ENCODE results near the gene CPNE5. TPM values are rescaled to one million over a fixed set of nuclear protein-coding genes. Genes with fewer than 3 reads are reported as not detected.

The CPNE5 gene
- total RNA-seq, 2 experiments from 2014 or later: 0.79 to 0.94 TPM

DNA sequence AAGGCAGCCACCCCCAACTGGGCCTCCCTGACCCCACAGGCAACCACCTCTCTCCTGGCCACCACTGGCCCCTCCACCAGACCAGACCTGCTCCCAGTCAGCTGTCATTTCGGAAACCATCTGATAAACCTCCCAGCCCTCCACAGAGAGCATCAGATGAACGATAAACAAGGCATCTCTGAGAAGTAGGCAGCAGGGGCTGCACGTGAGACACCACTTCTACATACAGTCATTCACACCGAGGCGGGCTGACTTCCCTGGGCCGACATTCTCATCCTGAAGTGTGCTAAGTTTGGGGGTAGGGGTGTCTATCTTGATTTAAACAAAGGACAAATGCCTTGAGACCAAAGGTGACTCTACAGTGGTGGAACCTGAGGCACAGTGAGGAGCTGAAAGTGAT is 13.8 kb downstream of the CPNE5 start:
- no peaks in the 10 kb centered on the region for H3K36me3 Mint-ChIP-seq
- no peak overlapping the region for H3K27ac Mint-ChIP-seq
- DNase-seq: no peak
- H3K27me3 Mint-ChIP-seq: peaks cover 8% of the 10 kb centered on the region
- no peaks in the 10 kb centered on the region for H3K9me3 Mint-ChIP-seq (ENCODE audit: low read depth)
- H3K4me3 Mint-ChIP-seq: no peak overlapping the region
- ATAC-seq: no peak
- H3K4me1 Mint-ChIP-seq: peaks cover 27% of the 10 kb centered on the region
- CTCF ChIA-PET: interaction anchor here (0.7 to 1.8 kb wide), 3 partner anchors 24 to 66 kb away, joined by 3 to 4 read pairs (median 4); no protein-coding TSS in a partner anchor

DNA sequence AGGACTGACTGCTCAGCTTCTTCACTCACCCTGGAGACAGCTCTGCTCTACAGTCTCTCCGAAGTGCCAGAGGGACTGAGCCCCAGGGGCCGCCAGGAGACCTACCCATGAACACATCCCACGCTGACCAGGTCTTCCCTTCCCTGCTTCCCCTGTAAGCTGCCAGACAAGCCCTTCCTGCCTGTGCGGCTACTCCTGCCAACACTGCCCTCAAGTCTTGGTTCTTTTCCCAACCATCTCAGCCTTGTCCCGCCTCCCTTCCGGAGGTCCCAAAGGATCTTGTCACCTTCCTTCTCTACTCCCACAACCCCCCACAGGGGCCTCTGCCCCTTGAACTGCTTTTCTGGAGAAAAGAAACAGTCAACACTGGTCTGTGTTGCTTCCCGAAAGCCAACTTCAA is 15.0 kb downstream of the CPNE5 start:
- Mint-ChIP-seq H3K27ac (no peak overlapping the region), H3K4me1 (peaks cover 27% of the 10 kb centered on the region), H3K9me3 (ENCODE audit: low read depth) (no peaks in the 10 kb centered on the region), H3K4me3 (no peak overlapping the region), H3K27me3 (peaks cover 6% of the 10 kb centered on the region), H3K36me3 (no peaks in the 10 kb centered on the region)
- ATAC-seq: no peak
- CTCF ChIA-PET: interaction anchor here (1.1 to 1.8 kb wide), 2 partner anchors 25 to 42 kb away, joined by 4 read pairs; no protein-coding TSS in a partner anchor
- DNase-seq: no peak

DNA sequence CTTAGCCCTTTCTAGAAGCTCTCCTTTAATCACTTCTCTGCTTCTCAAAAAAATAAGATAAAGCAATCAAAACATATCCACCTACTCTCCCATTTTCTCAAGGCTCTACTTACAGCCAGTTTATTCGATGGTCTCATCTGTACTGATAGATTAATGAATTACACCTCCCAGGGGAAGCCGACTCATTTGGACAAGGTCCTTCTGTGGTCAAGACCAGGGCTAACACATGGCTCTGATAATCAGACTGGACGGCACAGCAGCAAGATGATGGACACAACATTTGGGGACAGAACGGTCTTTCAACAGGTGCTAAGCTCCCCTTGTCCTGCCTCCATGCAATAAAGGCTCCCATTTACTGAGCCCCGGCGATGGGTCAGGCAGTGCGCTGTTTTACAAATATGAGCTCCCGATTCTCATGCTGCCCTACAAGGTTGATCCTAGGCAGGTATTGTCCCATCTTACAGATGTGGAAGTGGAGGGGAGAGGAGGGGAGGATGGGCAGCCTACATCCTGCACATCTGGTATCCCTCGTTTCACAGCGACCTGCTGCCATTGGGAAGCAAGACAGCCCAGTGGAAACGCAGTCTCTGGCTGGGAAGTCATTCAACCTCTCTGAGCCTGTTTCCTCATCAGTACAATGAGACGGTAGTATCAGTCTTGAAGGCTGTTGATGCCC is 15.7 kb downstream of the CPNE5 start:
- no peak overlapping the region for H3K27ac Mint-ChIP-seq
- H3K9me3 Mint-ChIP-seq (ENCODE audit: low read depth): no peaks in the 10 kb centered on the region
- H3K27me3 Mint-ChIP-seq: peaks cover 6% of the 10 kb centered on the region
- H3K4me1 Mint-ChIP-seq: peaks cover 27% of the 10 kb centered on the region
- CTCF ChIA-PET: no interaction called here
- DNase-seq (no peak), ATAC-seq (no peak)
- no peaks in the 10 kb centered on the region for H3K36me3 Mint-ChIP-seq
- H3K4me3 Mint-ChIP-seq: no peak overlapping the region

DNA sequence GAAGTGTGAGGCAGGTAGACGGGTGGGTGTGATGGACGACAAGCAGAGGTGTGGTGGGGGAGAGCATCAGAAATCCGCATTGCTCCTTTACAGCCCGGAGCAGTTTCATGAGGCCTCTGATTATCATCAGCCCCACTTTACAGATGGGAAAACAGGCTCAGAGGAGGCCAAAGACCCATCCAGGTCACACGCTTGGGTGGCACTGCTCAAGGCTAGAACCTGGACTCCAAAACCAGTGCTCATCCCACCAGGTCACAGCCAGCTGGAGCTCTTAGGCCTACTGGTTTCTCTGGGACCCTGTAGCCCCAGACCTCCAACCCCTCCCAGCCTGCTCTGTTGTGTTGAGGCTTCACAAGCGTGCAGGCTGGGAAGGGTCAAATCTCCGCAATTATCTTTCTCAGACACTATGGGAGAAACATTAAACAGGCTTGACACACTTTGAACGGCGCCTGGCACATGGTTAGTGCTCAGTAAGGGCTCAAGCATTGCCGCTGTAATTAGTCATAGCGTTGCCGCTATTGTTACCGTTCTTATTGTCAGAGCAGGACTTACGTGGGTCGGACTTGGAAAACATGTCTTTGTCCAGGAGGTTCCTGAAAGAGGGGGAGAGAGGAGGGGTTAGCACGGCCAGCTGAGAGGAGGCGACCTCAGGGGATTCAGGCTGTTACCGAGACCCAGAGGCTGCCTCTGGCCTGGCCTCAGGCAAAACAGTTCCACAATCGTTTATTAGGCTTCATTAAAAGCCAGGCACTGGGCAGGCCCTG is 16.6 kb downstream of the CPNE5 start:
- H3K27ac Mint-ChIP-seq: no peak overlapping the region
- no peaks in the 10 kb centered on the region for H3K9me3 Mint-ChIP-seq (ENCODE audit: low read depth)
- peaks cover 23% of the 10 kb centered on the region for H3K4me1 Mint-ChIP-seq
- ATAC-seq (no peak), DNase-seq (no peak)
- H3K36me3 Mint-ChIP-seq: no peaks in the 10 kb centered on the region
- peaks cover 6% of the 10 kb centered on the region for H3K27me3 Mint-ChIP-seq
- H3K4me3 Mint-ChIP-seq: no peak overlapping the region
- CTCF ChIA-PET: no interaction called here

DNA sequence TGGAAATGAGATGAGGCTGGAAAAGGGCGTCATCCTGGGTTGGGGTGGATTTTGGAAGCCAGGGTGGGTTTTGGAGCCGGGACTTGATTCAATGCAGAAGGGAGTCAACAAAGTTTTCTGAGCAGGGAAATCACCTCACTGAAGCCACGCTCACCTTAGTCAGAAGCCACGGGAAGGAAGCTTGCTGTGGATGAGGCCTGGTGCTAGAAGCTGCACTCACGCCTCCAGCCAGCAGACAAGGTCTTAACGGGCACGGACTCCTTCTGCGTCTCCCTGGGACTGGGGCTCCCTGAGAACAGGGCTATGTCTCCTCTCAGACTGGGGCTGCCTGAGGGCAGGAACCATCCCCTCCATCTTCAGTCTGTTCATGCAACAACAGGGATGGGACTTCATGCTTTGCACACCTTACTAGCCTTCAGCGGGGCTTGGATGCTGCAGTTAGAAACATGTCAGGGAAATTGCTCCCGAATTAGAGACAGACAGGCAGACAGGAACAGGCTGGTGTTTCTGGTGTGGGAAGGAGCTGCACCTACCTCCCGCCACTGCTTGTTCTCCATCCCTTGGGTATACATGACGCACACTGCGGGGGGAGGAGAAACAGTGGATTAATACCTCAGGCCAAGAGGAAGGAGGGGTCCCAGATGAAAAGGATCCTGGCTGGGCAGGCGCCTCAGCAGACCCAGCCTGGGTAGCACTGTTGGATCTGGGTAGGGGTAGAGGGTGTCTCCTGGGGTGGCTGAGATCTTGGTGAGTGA is 17.5 kb downstream of the CPNE5 start:
- no peaks in the 10 kb centered on the region for H3K27me3 Mint-ChIP-seq
- ATAC-seq (peak; percentile 42), DNase-seq (peak; percentile 50)
- H3K27ac Mint-ChIP-seq: no peak overlapping the region
- H3K9me3 Mint-ChIP-seq (ENCODE audit: low read depth): no peaks in the 10 kb centered on the region
- H3K36me3 Mint-ChIP-seq: no peaks in the 10 kb centered on the region
- peaks cover 14% of the 10 kb centered on the region for H3K4me1 Mint-ChIP-seq
- CTCF ChIA-PET: no interaction called here
- H3K4me3 Mint-ChIP-seq: no peak overlapping the region

DNA sequence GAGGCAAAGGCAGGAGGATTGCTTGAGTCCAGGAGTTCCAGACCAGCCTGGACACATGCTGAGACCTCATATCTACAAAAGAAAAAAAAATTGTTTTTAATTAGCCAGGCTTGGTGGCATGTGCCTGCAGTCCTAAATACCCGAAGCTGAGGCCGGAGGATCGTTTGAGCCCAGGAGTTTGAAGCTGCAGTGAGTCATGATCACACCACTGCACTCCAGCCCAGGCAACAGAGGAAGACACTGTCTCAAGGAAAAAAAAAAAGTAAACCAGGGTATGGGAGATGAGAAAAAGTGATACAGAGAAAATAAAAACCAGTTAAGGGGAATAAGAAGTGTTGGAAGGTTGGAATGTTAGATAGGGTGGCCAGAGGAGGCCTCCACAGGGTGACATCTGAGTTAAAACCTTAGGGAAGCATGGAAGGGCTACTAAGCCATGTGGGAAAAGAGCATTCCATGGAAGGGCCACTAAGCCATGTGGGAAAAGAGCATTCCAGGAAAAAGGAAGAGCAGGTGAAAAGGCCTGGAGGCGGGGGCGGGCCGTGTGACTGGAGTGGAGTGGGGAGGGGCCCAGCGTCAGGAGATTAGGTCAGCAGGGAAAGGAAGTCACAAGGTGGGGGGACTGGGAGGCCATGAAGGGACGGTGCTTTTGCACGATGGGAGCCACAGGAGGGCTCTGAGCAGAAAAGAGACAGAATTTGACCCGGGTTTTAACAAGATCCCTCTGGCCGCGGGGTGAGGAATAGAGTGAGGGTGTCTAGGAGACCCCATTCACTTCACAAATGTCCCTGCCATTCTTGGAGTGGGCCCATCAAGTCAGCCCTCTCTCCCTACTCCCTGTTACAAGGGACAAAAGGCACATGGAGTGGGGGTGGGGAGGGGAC is 18.3 kb downstream of the CPNE5 start:
- Mint-ChIP-seq H3K4me3 (no peak overlapping the region), H3K27me3 (no peaks in the 10 kb centered on the region), H3K4me1 (peaks cover 14% of the 10 kb centered on the region), H3K9me3 (ENCODE audit: low read depth) (no peaks in the 10 kb centered on the region), H3K27ac (no peak overlapping the region), H3K36me3 (no peaks in the 10 kb centered on the region)
- DNase-seq (no peak), ATAC-seq (no peak)
- CTCF ChIA-PET: no interaction called here

DNA sequence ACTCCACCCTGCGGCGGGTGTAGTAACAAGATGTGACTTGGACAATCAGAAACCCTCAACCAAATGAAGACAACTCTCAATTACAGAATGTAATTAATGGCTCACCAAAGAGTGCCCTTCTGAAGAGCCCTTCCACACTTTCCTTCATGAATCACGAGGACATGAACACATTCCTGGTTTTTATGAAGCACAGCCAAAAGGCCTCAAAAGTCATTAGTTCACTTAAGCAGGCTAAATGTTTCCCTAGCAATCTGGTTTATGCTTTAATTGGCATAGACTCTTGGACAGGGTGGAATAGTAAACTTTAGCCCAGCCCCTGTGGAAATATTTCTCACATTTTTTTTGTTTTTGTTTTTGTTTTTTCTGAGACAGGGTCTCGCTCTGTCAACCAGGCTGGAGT is 20.5 kb downstream of the CPNE5 start:
- Mint-ChIP-seq H3K36me3 (no peaks in the 10 kb centered on the region), H3K9me3 (ENCODE audit: low read depth) (no peaks in the 10 kb centered on the region), H3K4me3 (no peak overlapping the region), H3K27me3 (peaks cover 5% of the 10 kb centered on the region), H3K4me1 (peaks cover 14% of the 10 kb centered on the region), H3K27ac (no peak overlapping the region)
- DNase-seq (no peak), ATAC-seq (no peak)
- CTCF ChIA-PET: no interaction called here

DNA sequence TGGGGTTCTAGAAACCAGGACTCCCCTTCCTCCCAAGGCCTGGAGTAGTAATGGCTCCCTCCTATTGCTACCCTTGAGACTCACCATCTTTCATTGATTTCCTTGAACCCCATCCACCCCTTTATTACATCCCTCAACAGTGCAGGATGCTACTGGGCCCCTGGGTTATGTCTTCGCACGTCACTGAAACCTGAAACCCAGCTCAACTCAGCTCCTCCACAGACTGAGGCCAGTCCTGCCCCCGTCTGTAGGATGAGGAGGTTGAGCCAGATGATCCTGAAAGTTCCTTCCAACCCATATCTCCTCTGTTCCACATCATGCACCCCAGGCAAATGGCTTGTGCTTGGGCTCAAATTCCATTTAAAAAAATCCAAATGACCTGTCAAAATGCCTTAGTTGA is 21.4 kb downstream of the CPNE5 start:
- Mint-ChIP-seq H3K9me3 (ENCODE audit: low read depth) (no peaks in the 10 kb centered on the region), H3K27me3 (peaks cover 6% of the 10 kb centered on the region), H3K36me3 (no peaks in the 10 kb centered on the region), H3K27ac (no peak overlapping the region), H3K4me1 (peaks cover 14% of the 10 kb centered on the region), H3K4me3 (no peak overlapping the region)
- ATAC-seq (no peak), DNase-seq (no peak)
- CTCF ChIA-PET: interaction anchor here (0.6 to 1.5 kb wide), 2 partner anchors 202 to 1253 kb away, joined by 3 to 4 read pairs; no protein-coding TSS in a partner anchor

DNA sequence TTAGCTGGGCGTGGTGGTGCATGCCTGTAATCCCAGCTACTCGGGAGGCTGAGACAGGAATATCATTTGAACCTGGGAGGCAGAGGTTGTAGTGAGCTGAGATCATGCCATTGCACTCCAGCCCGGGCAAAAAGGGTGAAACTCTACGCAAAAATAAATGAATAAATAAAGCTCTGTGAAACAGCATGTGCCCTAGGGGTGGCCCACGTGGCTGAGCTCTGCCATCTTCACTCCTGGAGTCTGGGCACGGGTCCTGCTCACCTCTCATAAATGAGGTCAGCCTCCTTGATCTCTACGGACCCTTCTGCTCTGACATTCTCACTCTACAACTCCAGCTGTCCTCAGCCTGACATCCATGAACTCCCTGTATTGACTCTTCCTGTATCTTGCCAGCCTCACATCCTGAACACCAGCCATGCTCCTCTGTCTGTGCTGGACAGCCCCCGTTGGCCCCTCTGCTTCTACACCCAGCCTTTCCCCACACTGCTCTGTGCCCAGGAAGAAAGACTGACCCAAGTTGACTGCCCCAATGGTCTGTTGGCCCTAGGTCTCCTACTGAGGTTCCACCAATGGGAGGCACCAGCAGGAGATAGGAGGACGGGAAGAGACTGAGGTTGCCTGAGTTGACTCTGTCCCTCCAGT is 21.9 kb downstream of the CPNE5 start:
- DNase-seq: no peak
- ATAC-seq: no peak
- CTCF ChIA-PET: interaction anchor here (0.6 to 1.5 kb wide), 2 partner anchors 202 to 1253 kb away, joined by 3 to 4 read pairs; no protein-coding TSS in a partner anchor
- H3K9me3 Mint-ChIP-seq (ENCODE audit: low read depth): no peaks in the 10 kb centered on the region
- H3K27ac Mint-ChIP-seq: no peak overlapping the region
- no peaks in the 10 kb centered on the region for H3K36me3 Mint-ChIP-seq
- peaks cover 6% of the 10 kb centered on the region for H3K27me3 Mint-ChIP-seq
- H3K4me1 Mint-ChIP-seq: peaks cover 14% of the 10 kb centered on the region
- H3K4me3 Mint-ChIP-seq: no peak overlapping the region

DNA sequence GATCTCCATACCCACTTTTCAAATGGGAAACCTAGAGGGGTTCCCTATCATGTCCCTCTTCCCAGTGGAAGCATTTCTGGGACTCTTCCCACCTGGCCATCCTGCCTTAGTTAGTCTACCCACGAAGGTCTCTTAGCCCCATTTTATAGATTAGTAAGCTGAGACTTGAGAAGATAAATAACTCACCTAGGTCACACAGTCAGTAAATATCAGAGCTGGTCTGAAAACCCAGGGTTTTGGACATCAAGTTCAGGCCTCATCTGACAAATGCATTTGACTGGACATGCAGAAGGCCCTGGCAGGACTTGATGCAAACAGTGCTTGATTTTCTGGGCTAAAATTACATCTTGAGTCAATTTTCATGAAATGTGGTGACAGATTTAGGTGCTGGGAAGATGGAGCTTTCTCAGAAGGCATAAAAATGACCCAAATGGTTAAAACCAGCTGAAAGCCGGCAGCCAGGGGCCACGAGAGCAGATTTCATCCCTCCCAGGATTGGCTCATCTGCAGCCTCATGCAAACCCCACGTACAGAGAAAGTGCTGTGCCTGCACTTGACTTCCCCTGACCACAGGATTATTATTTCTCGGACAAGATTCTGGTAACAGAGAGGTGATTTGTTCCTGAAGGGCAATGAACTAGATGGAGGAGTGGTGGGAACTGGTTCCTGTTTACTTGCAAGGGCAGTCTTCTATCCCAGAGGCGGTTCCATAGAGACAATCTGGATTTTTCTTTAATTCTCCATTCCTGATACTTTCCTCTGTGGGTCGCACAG is 23.1 kb downstream of the CPNE5 start:
- Mint-ChIP-seq H3K27me3 (peaks cover 6% of the 10 kb centered on the region), H3K4me1 (peaks cover 5% of the 10 kb centered on the region), H3K9me3 (ENCODE audit: low read depth) (no peaks in the 10 kb centered on the region), H3K36me3 (no peaks in the 10 kb centered on the region), H3K4me3 (no peak overlapping the region), H3K27ac (no peak overlapping the region)
- DNase-seq: no peak
- no peak for ATAC-seq
- CTCF ChIA-PET: interaction anchor here (0.9 to 2.4 kb wide), 2 partner anchors 33 to 35 kb away, joined by 3 to 9 read pairs; no protein-coding TSS in a partner anchor

DNA sequence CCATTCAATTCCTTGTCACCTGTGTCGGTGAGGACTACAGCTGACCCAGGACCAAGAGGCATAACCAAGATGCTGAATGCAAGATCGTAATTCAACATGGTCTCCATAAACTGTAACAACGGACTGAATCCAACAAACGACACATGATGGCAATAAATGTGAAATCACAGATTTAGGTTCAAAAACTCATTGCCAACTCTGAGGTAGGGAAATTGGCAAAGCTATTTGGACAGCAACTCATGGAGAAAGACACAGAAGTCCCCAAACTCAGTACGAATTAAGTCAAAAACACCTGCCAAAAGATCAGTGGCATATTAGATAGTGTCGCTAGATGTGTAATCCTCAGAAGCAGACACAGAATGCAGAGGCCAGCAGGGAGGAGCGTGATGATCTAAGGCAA is 25.0 kb downstream of the CPNE5 start:
- H3K9me3 Mint-ChIP-seq (ENCODE audit: low read depth): no peaks in the 10 kb centered on the region
- H3K36me3 Mint-ChIP-seq: no peaks in the 10 kb centered on the region
- H3K4me1 Mint-ChIP-seq: no peaks in the 10 kb centered on the region
- CTCF ChIA-PET: interaction anchor here (2.4 kb wide), 1 partner anchor 32 kb away, joined by 9 read pairs; no protein-coding TSS in a partner anchor
- DNase-seq: no peak
- H3K27ac Mint-ChIP-seq: no peak overlapping the region
- no peak overlapping the region for H3K4me3 Mint-ChIP-seq
- no peak for ATAC-seq
- peaks cover 6% of the 10 kb centered on the region for H3K27me3 Mint-ChIP-seq

DNA sequence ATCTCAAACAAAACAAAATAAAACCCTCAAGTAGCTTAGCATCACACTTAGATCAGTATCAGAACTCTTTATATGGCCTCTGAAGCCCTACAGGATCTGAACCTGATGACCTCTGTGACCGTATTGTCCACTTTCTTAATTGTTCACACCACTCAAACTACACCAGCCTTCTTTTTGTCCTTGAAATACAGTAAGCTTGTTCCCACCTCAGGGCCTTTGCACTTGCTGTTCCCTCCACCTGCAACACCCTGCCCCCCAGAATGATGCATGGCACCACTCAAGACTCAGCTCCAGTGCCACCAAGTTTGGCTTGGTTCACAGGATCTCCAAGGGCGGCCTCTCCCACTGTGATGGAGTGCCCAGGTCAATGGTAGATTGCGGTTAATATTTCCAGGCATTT is 25.7 kb downstream of the CPNE5 start:
- ATAC-seq (no peak), DNase-seq (no peak)
- no peaks in the 10 kb centered on the region for H3K4me1 Mint-ChIP-seq
- H3K27ac Mint-ChIP-seq: no peak overlapping the region
- H3K9me3 Mint-ChIP-seq (ENCODE audit: low read depth): no peaks in the 10 kb centered on the region
- CTCF ChIA-PET: interaction anchor here (1.2 to 2.4 kb wide), 2 partner anchors 19 to 31 kb away, joined by 3 to 9 read pairs; no protein-coding TSS in a partner anchor
- no peaks in the 10 kb centered on the region for H3K36me3 Mint-ChIP-seq
- H3K27me3 Mint-ChIP-seq: peaks cover 6% of the 10 kb centered on the region
- no peak overlapping the region for H3K4me3 Mint-ChIP-seq
